Measurements from ENCODE around the gene LHFPL4.

Gene LHFPL4

GRCh38 chr3:9473496-9474065 lies 80.0 kb downstream of the LHFPL4 start:
- no peak for DNase-seq (ENCODE audit: low read depth)

DNA sequence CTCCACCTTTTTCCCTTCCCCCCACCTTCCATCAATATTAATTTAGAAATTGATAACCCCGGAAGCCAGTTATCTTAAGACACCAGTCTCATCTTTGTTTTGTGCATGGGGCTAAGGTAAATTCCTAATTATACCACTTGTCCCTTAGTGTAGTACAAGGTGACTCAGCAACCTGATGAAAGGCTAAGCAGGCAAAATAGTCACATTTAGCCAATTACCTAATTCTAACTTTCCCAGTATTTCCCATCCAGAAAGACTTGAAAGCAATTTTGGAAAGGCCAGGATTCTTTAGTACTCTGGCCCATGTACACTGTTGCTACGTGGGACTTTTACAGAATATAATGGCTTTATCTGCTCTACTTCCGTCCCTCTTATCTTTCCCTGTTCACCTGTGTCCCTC lies 83.6 kb downstream of the LHFPL4 start:
- DNase-seq (ENCODE audit: low read depth): no peak

DNA sequence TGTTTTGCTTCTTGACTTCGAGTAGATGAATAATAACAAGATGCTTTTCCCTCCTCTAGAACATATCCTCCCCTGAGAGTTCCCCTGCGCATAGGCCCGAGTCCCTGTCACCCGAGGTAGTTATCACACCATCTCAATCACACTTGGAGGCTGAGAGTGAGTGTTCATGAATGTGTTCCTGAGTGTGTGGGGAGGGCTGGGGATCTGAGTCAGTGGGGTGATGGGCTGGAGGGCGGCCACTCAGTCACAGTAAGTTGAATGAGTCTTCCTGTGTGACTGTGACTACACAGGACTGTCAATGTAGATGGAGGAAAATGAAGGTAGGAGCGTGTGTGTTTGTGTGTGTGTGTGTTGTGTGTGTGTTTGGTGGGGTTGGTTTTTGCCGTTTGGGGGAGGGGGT lies 85.2 kb downstream of the LHFPL4 start:
- DNase-seq (ENCODE audit: low read depth): no peak

GRCh38 chr3:9467451-9467850 lies 86.2 kb downstream of the LHFPL4 start:
- DNase-seq (ENCODE audit: low read depth): no peak

- no peak for DNase-seq (ENCODE audit: low read depth)
These were observed 98.0 kb downstream of the LHFPL4 start for GRCh38 chr3:9455596-9456131.

DNA sequence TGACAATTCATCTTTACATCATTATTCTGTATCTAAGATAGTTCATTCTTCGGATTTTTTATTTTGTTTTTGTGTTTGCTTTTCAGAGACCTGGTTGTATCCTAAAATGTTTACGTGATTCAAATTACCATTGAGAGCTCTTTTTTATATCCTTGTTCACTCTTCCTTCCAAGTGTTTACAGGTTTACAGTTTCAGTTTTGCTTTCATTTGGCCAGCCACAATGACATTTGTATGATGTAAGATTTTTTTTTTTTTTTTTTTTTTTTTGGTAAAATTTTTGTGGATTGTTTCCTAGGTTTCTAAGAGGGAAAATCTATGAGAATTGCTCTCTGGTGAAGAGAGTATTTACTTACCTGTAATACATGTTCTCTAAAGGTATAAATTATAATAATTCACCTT lies 101.2 kb downstream of the LHFPL4 start:
- no peak for DNase-seq (ENCODE audit: low read depth)

DNA sequence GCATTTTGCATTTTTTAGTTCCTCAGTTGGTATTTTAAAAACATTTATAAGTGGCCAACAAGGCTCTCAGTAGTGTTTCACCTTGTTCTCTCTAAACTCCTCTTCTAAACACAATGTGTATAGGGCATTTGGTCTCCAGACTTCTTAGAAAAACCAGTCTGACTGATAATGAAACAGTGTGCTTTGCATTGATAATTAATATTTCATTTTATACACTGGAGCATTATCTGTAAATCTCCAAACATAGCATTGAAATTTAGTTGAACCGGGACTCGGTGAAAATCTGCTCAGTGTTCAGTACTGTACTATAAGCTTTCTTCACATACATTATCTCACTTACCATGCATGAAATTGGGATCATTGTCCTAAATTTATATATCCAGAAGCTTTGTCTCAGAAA lies 102.6 kb downstream of the LHFPL4 start:
- DNase-seq (ENCODE audit: low read depth): no peak

GRCh38 chr3:9450126-9450525 lies 103.5 kb downstream of the LHFPL4 start:
- no peak for DNase-seq (ENCODE audit: low read depth)

GRCh38 chr3:9448643-9449042 lies 105.0 kb downstream of the LHFPL4 start:
- DNase-seq (ENCODE audit: low read depth): no peak

Data from fibroblast of gingiva (primary cell).